Neural progenitor cell (in vitro differentiated cells): ENCODE data around the gene PCDHGA8.

Experiments
- CTCF ChIP-seq: fragments of 200-600 bp; sonication (generic); IDR thresholded peaks from 2 replicates; pipeline ENCODE4 v1.5.1; 2017; ENCODE audit warnings: antibody characterized with exemption, mild to moderate bottlenecking
- EZH2 ChIP-seq: fragments of 200-600 bp; sonication (generic); IDR thresholded peaks from 2 replicates; pipeline ENCODE4 v1.6.1; 2017; ENCODE audit warnings: antibody characterized with exemption, mild to moderate bottlenecking, moderate library complexity
- EZH2phosphoT487 ChIP-seq: fragments of 200-600 bp; sonication (generic); IDR thresholded peaks from 2 replicates; pipeline ENCODE4 v1.6.1; 2017; ENCODE audit warnings: antibody characterized with exemption

- TF ChIP-seq EZH2phosphoT487 (no peak), CTCF (no peak), EZH2 (no peak)
Measured at GRCh38 chr5:141383345-141383744, 9.1 kb upstream of the PCDHGA8 start.
